HepG2 (cell line): ENCODE data around the gene MBOAT7. TPM values are rescaled to one million over a fixed set of nuclear protein-coding genes. Genes with fewer than 3 reads are reported as not detected.
A peak's percentile ranks its signal among the peaks of the same experiment; 100 is the strongest.

Experiments used
- ASH2L ChIP-seq: fragments of 300-600, 200-600 bp; sonication (generic); IDR thresholded peaks from 2 replicates; pipeline ENCODE4 v1.7.0; 2017; ENCODE audit warnings: low read depth, mild to moderate bottlenecking, moderate library complexity, mixed read lengths, low read length; ENCODE audit not compliant: insufficient read length
- CERS6 ChIP-seq: sonication (generic); formaldehyde crosslinking; IDR thresholded peaks from 2 replicates; pipeline ENCODE4 v1.5.0; 2020; ENCODE audit warnings: missing genetic modification reagents
- MNT ChIP-seq: fragments of 450-650 bp; IDR thresholded peaks from 2 replicates; pipeline ENCODE4 v1.6.1; 2016
- NONO ChIP-seq, 2 experiments: fragments of 450-650 bp in 1 of 2; sonication (generic) in 1 of 2; formaldehyde crosslinking in 1 of 2; IDR thresholded peaks in 1 of 2; conservative IDR thresholded peaks in 1 of 2; 2 replicates each; pipeline versions ENCODE4 v1.6.1 to v1.8.0; 2017 to 2022; ENCODE audit warnings: mild to moderate bottlenecking in 1 of 2, missing genetic modification reagents in 1 of 2, moderate library complexity in 1 of 2
- PAF1 ChIP-seq: IDR thresholded peaks from 2 replicates; pipeline ENCODE4 v1.6.1; 2016; ENCODE audit warnings: missing genetic modification reagents, missing compliant biosample characterization
- PCBP1 ChIP-seq: fragments of 200-400 bp; formaldehyde crosslinking; IDR thresholded peaks from 2 replicates; pipeline ENCODE4 v1.6.1; 2017; ENCODE audit warnings: mild to moderate bottlenecking, low read depth, low read length, borderline replicate concordance
- TEAD2 ChIP-seq: sonication (generic); formaldehyde crosslinking; IDR thresholded peaks from 2 replicates; pipeline ENCODE4 v1.9.0; 2021; ENCODE audit warnings: missing genetic modification reagents
- ZNF142 ChIP-seq: sonication (generic); formaldehyde crosslinking; IDR thresholded peaks from 2 replicates; pipeline ENCODE4 v1.4.0; 2020; ENCODE audit warnings: missing genetic modification reagents
- ZNF331 ChIP-seq: sonication (generic); formaldehyde crosslinking; IDR thresholded peaks from 2 replicates; pipeline ENCODE4 v1.4.0; 2020; ENCODE audit warnings: missing genetic modification reagents
- ZNF441 ChIP-seq: sonication (generic); formaldehyde crosslinking; IDR thresholded peaks from 2 replicates; pipeline ENCODE4 v1.7.0; 2021; ENCODE audit warnings: missing genetic modification reagents, borderline replicate concordance
- ZNF501 ChIP-seq: sonication (generic); formaldehyde crosslinking; IDR thresholded peaks from 2 replicates; pipeline ENCODE4 v1.5.1; 2020; ENCODE audit warnings: mild to moderate bottlenecking, moderate library complexity, missing genetic modification reagents
- ZNF546 ChIP-seq: sonication (generic); formaldehyde crosslinking; conservative IDR thresholded peaks from 2 replicates; pipeline ENCODE4 v1.8.1; 2023; ENCODE audit warnings: mild to moderate bottlenecking, missing genetic modification reagents
- ZNF558 ChIP-seq: sonication (generic); formaldehyde crosslinking; IDR thresholded peaks from 2 replicates; pipeline ENCODE4 v1.9.0; 2022; ENCODE audit warnings: mild to moderate bottlenecking, missing genetic modification reagents, borderline replicate concordance
- ZNF605 ChIP-seq: sonication (generic); formaldehyde crosslinking; IDR thresholded peaks from 2 replicates; pipeline ENCODE4 v1.8.0; 2022; ENCODE audit warnings: mild to moderate bottlenecking, missing genetic modification reagents
- ZNF790 ChIP-seq: sonication (generic); formaldehyde crosslinking; IDR thresholded peaks from 2 replicates; pipeline ENCODE4 v1.8.0; 2022; ENCODE audit warnings: missing genetic modification reagents, mild to moderate bottlenecking, borderline replicate concordance
- polyA plus RNA-seq, 8 experiments: library from polyadenylated mRNA; depleted of rRNA in 3 of 8; stranded (reverse) in 7 of 8; unstranded in 1 of 8; fragments of >200 nt; fragmentation: Illumina TruSeq in 4 of 8; extraction: Trizol in 4 of 8; gene quantifications; 2 replicates each; pipeline versions ENCODE4 v1.2.1 to v1.2.3, GENCODE V29; 2011 to 2016; ENCODE audit warnings: low read depth in 4 of 8, missing spikeins in 1 of 8, mixed read lengths in 1 of 8; ENCODE audit not compliant: insufficient read depth in 1 of 8
- total RNA-seq, 5 experiments: library from RNA; depleted of rRNA; stranded (reverse); fragments of >200 nt; fragmentation: Illumina TruSeq; extraction: Trizol; gene quantifications; 2 replicates each; pipeline ENCODE4 v1.2.3, GENCODE V29; 2016; ENCODE audit warnings: low read depth in 1 of 5
- TF ChIP-seq, protein P1 (sequence below): sonication (generic); formaldehyde crosslinking; IDR thresholded peaks from 2 replicates; pipeline ENCODE4 v1.5.0; 2020; ENCODE audit warnings: missing genetic modification reagents, mild to moderate bottlenecking, borderline replicate concordance
- TF ChIP-seq, protein P2 (sequence below): sonication (generic); formaldehyde crosslinking; IDR thresholded peaks from 2 replicates; pipeline ENCODE4 v1.8.1; 2022; ENCODE audit warnings: mild to moderate bottlenecking, missing genetic modification reagents

Gene MBOAT7
- total and polyA plus RNA-seq, 2 of the 13 experiments (the other 11 are each of a cell fraction or from before 2014, with no cell fraction given): 22.2 to 25.5 TPM

DNA sequence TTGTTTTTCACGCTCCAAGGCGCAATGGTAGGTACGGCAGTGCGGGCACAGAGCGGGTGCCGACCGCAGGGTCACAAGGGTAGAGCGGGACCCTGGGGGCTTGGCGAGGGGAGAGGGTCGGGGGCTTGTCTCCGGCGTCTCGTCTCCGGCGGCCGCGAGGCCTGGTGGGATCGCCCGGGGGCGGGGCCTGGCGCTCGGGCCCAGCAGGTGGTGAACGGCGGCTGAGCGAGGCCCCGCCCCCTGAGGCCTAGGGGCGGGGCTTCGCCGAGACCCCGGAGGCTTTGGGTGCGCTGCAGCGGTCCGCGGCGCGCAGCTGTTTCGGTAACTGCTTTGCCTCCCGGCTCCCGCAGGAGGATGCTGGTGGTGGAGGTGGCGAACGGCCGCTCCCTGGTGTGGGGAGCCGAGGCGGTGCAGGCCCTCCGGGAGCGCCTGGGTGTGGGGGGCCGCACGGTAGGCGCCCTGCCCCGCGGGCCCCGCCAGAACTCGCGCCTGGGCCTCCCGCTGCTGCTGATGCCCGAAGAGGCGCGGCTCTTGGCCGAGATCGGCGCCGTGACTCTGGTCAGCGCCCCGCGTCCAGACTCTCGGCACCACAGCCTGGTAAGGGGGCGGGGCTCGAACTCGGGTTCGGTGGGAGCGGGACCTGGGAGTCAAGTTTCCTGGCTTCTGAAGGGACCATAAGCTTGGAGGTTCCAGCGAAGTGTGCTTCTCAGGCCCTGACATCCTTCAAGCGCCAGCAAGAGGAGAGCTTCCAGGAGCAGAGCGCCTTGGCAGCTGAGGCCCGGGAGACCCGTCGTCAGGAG lies 1.8 kb upstream of the MBOAT7 start, which contains the start of gene TSEN34 (continued):
- TF ChIP-seq ZNF142 (CRISPR knock-in tag) (no peak), ZNF546 (no peak), NONO (IDR thresholded peaks at IDR 0.05) (no peak), NONO (CRISPR knock-in tag; conservative IDR thresholded peaks at IDR 0.05) (peak; percentile 51), ASH2L (peak; percentile 66), MNT (no peak), PCBP1 (no peak), CERS6 (CRISPR knock-in tag) (no peak), PAF1 (no peak), TEAD2 (CRISPR knock-in tag) (no peak), ZNF558 (CRISPR knock-in tag) (no peak; the same call in 1 of the 2 replicates), ZNF501 (CRISPR knock-in tag) (peak; percentile 20; the same call in 1 of the 2 replicates), ZNF790 (no peak; the same call in 1 of the 2 replicates), ZNF331 (CRISPR knock-in tag) (peak; percentile 65), ZNF605 (no peak), ZNF441 (CRISPR knock-in tag) (no peak; the same call in 1 of the 2 replicates)
- TF ChIP-seq, protein P1, sequence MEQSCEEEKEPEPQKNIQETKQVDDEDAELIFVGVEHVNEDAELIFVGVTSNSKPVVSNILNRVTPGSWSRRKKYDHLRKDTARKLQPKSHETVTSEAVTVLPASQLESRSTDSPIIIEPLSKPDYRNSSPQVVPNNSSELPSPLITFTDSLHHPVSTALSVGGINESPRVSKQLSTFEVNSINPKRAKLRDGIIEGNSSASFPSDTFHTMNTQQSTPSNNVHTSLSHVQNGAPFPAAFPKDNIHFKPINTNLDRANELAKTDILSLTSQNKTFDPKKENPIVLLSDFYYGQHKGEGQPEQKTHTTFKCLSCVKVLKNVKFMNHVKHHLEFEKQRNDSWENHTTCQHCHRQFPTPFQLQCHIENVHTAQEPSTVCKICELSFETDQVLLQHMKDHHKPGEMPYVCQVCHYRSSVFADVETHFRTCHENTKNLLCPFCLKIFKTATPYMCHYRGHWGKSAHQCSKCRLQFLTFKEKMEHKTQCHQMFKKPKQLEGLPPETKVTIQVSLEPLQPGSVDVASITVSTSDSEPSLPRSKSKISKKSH (CRISPR knock-in tag): no peak
- TF ChIP-seq, protein P2, sequence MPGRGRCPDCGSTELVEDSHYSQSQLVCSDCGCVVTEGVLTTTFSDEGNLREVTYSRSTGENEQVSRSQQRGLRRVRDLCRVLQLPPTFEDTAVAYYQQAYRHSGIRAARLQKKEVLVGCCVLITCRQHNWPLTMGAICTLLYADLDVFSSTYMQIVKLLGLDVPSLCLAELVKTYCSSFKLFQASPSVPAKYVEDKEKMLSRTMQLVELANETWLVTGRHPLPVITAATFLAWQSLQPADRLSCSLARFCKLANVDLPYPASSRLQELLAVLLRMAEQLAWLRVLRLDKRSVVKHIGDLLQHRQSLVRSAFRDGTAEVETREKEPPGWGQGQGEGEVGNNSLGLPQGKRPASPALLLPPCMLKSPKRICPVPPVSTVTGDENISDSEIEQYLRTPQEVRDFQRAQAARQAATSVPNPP (CRISPR knock-in tag): no peak
